Activated naive CD8-positive, alpha-beta T cell treated with anti-CD3 and anti-CD28 coated beads, Interleukin-2, amount 50 U/mL, for 24 hours (primary cell): ENCODE data around the gene LSM14A.

Source experiments
- ATAC-seq: fragments of 150-1000 bp; cut with Tn5 transposase; one replicate; pipeline ENCODE4 v1.10.0; 2021
- DNase-seq: peaks from one replicate; pipeline ENCODE4 v3.0.0; 2021
- H3K27ac Mint-ChIP-seq: one replicate; pipeline ENCODE4 v1.8.0; 2021; ENCODE audit warnings: mild to moderate bottlenecking, mixed read lengths
- H3K27me3 Mint-ChIP-seq: one replicate; pipeline ENCODE4 v1.8.0; 2021; ENCODE audit warnings: mixed read lengths
- H3K36me3 Mint-ChIP-seq: one replicate; pipeline ENCODE4 v1.8.0; 2021; ENCODE audit warnings: low read depth, mixed read lengths
- H3K4me1 Mint-ChIP-seq: one replicate; pipeline ENCODE4 v1.8.0; 2021; ENCODE audit warnings: mixed read lengths
- H3K4me3 Mint-ChIP-seq: one replicate; pipeline ENCODE4 v1.8.0; 2021; ENCODE audit warnings: mild to moderate bottlenecking, moderate library complexity, mixed read lengths
- H3K9me3 Mint-ChIP-seq: one replicate; pipeline ENCODE4 v1.8.0; 2021; ENCODE audit warnings: mixed read lengths

The LSM14A gene

DNA sequence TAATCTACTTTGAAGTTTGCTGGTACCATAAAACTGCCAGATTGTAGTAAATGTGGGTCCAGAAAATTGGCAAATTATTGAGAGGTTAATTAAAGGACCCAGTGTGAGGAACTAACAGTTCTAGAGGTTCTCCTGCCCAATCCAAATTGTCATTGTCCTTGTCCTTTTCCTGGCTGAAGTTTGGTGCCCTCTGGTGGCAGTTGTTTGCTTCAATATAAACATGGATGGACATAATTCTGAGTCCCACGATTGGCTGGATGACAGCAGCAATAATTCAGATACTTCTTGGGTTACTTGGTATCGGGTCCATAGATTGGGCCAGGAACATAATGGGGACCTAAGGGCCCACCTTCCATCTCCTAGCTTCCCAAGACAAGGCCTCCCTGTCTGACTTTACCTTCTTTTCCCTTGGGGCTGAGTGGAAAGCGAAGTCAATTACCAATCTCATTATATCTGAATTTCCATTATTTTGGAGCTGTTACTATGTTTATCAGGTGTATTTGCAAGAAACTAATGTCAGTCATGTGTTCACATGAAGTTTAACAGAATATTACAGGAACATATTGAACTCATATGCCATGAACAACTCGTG lies 48.3 kb downstream of the LSM14A start:
- peaks cover 69% of the 10 kb centered on the region for H3K36me3 Mint-ChIP-seq
- H3K4me3 Mint-ChIP-seq = no peak overlapping the region
- ATAC-seq (no peak), DNase-seq (peak; percentile 78)
- no peak overlapping the region for H3K27ac Mint-ChIP-seq
- peaks cover 52% of the 10 kb centered on the region for H3K4me1 Mint-ChIP-seq
- no peaks in the 10 kb centered on the region for H3K27me3 Mint-ChIP-seq
- H3K9me3 Mint-ChIP-seq = no peaks in the 10 kb centered on the region

DNA sequence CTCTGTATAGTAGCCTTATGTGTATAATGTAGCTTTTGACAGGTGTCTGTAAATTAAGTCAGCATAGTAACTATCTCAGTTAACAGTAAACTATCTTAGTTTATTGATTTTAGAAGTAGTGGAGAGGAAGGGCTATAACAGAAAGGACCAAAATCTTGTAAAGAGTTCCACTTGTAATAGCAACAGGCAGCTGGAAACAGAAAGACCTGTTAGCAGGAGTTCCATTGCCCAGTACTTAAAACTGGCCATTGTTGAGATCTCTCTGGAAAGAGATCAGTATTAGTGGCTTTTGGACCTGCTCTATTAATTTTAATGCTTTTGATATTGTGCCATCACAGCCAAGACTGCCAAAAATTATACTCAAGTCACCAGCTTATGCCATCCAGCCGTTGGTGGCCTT lies 50.1 kb downstream of the LSM14A start:
- H3K36me3 Mint-ChIP-seq = peaks cover 72% of the 10 kb centered on the region

DNA sequence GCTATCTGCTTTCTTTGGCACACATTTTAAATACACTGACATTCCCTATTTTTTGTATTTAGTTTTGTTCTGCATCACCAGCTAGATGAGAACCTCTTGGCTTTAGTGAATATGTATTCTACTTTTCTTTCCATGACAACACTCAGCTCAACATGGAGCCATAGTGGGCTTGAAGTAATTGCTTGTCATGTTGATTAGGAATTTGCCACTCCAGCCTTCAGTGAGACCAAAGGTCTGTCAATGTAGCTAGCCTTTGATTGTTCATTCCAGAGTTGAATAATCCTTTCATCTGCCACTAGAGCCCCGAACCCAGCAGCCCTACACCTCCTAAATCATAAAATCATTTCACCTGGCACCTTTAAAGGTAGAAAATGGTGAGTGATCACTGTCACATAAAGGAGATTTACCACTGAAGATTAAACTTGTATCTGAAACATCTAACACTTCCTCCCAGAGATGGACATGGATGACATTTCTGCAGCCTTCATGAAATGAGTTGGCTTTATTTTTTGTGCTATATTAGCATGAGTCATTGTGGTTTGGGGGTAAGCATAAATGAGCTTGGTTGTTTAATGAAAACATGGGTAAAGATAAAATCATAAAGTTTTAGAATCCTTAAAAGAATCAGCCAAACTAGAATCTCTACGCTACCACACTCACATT lies 52.8 kb downstream of the LSM14A start:
- Mint-ChIP-seq H3K4me1 (peaks cover 44% of the 10 kb centered on the region), H3K27me3 (no peaks in the 10 kb centered on the region), H3K9me3 (no peaks in the 10 kb centered on the region), H3K4me3 (peak overlapping the region; percentile 7), H3K36me3 (peaks cover 71% of the 10 kb centered on the region), H3K27ac (peak overlapping the region; percentile 65)
- ATAC-seq = peak; percentile 60
- DNase-seq = no peak

More for the DNA sequence above, 50.1 kb downstream of the LSM14A start:
- no peak overlapping the region for H3K27ac Mint-ChIP-seq
- peaks cover 58% of the 10 kb centered on the region for H3K4me1 Mint-ChIP-seq
- DNase-seq (no peak), ATAC-seq (no peak)
- H3K27me3 Mint-ChIP-seq = no peaks in the 10 kb centered on the region
- H3K4me3 Mint-ChIP-seq = no peak overlapping the region
- H3K9me3 Mint-ChIP-seq = no peaks in the 10 kb centered on the region

DNA sequence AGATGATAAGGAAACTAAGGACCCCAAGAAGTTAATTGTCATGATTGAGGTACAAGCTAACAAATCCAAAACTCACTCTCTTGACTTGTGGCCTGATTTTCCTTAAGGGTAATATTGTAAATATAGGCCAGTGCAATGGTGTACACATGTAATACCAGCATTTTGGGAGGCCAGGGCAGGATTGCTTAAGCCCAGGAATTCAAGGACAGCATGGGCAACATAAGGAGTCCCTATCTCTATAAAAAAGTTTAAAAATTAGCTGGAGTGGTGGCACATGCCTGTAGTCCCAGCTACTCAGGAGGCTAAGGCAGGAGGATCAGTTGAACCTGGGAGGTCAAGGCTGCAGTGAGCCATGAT lies 53.3 kb downstream of the LSM14A start:
- Mint-ChIP-seq H3K4me3 (no peak overlapping the region), H3K36me3 (peaks cover 67% of the 10 kb centered on the region), H3K9me3 (no peaks in the 10 kb centered on the region), H3K27me3 (no peaks in the 10 kb centered on the region), H3K4me1 (peaks cover 44% of the 10 kb centered on the region), H3K27ac (peak overlapping the region; percentile 65)
- ATAC-seq = peak; percentile 7
- DNase-seq = no peak

DNA sequence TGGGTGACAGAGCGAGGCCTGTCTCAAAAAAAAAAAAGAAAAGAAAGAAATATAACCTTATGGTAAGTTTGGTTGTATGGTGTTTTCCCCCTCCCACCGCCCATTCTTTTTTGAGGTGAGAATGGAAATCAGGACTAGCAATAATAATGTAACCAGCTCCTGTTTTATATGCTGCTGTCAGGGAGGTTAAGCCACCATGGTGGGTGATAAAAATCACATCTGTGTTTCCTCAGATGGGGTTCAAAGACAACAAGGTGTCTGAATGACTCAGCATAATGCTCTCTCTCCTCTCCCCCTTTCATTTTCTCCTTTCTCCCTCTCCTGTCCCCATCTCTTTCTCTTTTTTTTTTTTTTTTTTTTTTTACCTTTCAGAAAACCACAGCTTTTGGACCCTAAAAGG lies 53.7 kb downstream of the LSM14A start:
- DNase-seq (peak; percentile 20), ATAC-seq (peak; percentile 80)
- peaks cover 65% of the 10 kb centered on the region for H3K36me3 Mint-ChIP-seq
- H3K4me3 Mint-ChIP-seq = no peak overlapping the region
- peaks cover 44% of the 10 kb centered on the region for H3K4me1 Mint-ChIP-seq
- peak overlapping the region; percentile 65 for H3K27ac Mint-ChIP-seq
- no peaks in the 10 kb centered on the region for H3K9me3 Mint-ChIP-seq
- H3K27me3 Mint-ChIP-seq = no peaks in the 10 kb centered on the region

DNA sequence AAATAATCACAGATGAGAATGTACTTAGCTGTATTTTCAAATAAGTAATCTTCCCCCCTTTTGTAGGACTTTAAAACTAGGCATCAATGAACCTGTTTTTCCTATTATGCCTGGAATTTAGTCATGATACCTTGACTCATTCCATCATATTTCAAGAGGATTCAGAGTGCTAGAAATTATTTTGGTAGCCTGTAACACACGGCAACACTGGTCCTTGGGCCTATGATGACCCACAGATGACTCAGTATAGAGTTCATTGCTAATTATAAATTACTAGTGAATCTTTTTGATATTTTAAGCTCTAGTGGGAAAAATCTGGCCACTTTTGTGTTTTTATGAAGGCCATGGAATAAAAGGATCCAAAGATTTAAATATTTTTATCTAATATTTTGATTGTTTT lies 56.0 kb downstream of the LSM14A start:
- H3K27ac Mint-ChIP-seq = no peak overlapping the region
- peaks cover 60% of the 10 kb centered on the region for H3K4me1 Mint-ChIP-seq
- H3K36me3 Mint-ChIP-seq = peaks cover 48% of the 10 kb centered on the region
- no peaks in the 10 kb centered on the region for H3K27me3 Mint-ChIP-seq
- ATAC-seq = no peak
- DNase-seq = no peak
- no peak overlapping the region for H3K4me3 Mint-ChIP-seq
- H3K9me3 Mint-ChIP-seq = no peaks in the 10 kb centered on the region

DNA sequence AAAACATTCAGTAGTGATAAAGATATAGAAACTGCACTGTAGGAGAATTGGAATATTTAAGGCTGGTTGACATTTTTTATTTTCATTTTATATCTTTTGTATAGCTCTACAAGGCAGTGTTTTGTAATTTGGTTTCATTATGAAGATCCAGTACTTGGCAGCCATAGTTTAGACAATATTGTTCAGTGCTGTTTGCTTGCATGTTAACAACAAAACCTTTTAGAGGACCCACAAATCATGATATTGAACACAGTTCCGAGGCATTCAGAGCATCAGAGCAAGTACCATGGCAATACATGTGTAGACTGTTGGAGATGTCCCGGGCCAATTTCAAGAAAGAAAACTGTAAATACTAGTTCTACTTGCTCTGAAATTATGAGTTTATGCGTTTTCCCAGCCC lies 56.5 kb downstream of the LSM14A start:
- Mint-ChIP-seq H3K4me3 (no peak overlapping the region), H3K9me3 (no peaks in the 10 kb centered on the region), H3K27ac (no peak overlapping the region), H3K36me3 (peaks cover 45% of the 10 kb centered on the region), H3K4me1 (peaks cover 56% of the 10 kb centered on the region), H3K27me3 (no peaks in the 10 kb centered on the region)
- ATAC-seq (no peak), DNase-seq (no peak)

DNA sequence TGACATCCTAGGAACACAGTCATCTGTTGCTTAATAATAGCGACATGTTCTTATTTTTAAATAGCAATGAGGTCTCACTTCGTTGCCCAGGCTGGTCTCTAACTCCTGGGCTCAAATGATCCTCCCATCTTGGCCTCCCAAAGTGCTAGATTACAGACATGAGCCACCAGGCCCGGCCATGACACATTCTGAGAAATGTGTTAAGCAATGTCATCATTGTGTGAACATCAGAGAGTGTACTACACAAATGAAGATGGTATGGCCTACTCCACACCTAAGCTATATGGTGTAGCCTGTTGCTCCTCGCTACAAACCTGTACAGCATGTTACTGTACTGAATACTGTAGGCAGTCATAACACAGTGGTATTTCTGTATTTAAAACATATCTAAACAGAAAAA lies 57.4 kb downstream of the LSM14A start:
- no peaks in the 10 kb centered on the region for H3K27me3 Mint-ChIP-seq
- no peak overlapping the region for H3K27ac Mint-ChIP-seq
- H3K4me1 Mint-ChIP-seq = peaks cover 47% of the 10 kb centered on the region
- no peak overlapping the region for H3K4me3 Mint-ChIP-seq
- no peaks in the 10 kb centered on the region for H3K9me3 Mint-ChIP-seq
- no peak for DNase-seq
- ATAC-seq = no peak
- peaks cover 36% of the 10 kb centered on the region for H3K36me3 Mint-ChIP-seq

DNA sequence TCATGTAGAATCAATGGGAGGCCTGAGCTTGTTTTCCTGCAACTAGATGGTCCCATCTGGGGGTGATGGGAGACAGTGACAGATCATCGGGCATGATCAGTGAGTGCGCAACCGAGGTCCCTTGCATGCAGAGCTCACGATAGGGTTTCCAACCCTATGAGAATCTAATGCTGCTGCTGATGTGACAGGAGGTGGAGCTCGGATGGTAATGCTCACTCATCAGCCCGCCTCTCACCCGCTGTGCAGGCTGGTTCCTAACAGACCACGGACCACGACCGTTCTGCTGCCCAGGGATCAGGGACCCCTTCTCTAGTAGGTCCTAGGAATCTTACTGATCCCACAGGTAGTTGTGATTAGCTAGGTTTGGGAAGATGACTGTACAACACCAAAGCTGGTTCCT lies 58.5 kb downstream of the LSM14A start:
- no peak for ATAC-seq
- H3K27me3 Mint-ChIP-seq = no peaks in the 10 kb centered on the region
- peaks cover 36% of the 10 kb centered on the region for H3K4me1 Mint-ChIP-seq
- H3K36me3 Mint-ChIP-seq = peaks cover 30% of the 10 kb centered on the region
- no peak overlapping the region for H3K27ac Mint-ChIP-seq
- DNase-seq = no peak
- no peaks in the 10 kb centered on the region for H3K9me3 Mint-ChIP-seq
- H3K4me3 Mint-ChIP-seq = no peak overlapping the region

DNA sequence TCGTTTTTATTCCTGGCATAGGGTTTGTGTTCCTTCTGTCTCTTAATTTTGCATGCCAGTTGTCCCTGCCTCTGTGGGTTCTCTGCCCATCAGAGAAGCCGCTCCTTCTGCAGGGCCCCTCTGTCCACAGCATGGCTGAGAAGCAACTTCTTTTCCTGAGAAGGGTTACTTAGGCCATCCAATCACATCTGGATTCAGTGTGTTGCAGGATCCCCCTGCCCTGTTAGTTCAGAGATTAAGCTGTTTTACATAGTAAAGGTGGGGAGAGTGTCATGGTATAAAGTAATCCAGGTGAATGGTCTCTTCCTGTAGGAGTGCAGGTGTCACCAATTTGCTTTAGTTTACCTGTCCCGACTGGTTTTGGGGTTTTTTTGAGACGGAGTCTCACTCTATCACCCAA lies 59.1 kb downstream of the LSM14A start:
- H3K27ac Mint-ChIP-seq = no peak overlapping the region
- peaks cover 30% of the 10 kb centered on the region for H3K4me1 Mint-ChIP-seq
- H3K27me3 Mint-ChIP-seq = no peaks in the 10 kb centered on the region
- H3K9me3 Mint-ChIP-seq = no peaks in the 10 kb centered on the region
- no peak overlapping the region for H3K4me3 Mint-ChIP-seq
- ATAC-seq = no peak
- DNase-seq = no peak
- H3K36me3 Mint-ChIP-seq = peaks cover 27% of the 10 kb centered on the region

DNA sequence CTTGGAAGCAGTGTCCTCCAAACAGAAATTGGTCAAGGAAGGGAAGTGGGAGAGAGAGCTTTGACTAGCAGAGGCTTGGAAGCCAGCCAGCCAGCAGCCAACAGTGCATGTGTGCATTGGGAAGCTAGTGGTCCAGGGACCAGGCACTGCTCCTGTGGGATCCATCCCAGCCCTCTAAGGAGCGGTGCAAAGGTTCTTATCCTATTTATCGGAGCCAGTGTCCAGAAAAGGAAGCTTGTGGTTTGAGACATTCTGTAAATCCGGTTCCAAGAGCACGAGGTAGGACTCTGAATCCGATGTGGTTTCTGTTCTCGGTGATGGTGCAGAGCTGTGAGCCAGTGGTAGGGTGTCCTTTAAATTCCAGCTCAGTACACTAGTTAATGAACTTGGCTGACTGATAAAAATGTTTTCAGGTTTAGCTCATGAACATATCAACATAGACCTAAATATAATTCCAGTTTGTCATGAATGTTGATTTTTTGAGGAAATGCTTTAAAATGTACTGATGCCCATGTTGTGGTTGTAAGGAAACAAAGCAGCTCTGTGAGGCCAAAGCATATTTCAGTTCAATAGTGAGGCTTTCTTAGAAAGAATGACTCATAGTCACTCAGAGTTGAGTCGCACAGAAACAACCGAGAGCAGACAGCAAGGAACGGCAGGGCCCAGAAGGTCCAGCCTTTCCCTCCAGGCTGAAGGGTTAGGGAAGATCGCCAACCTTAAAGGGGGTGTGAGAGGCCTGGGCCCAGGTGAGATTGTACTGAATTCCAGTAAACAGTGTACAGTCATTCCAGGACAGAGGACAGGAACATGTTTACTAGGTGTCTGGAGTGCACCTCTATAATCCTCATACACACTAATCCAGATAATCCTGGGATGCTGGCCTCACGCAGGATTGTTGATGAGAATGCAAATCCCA lies 60.5 kb downstream of the LSM14A start:
- Mint-ChIP-seq H3K27ac (peak overlapping the region; percentile 87), H3K4me1 (peaks cover 21% of the 10 kb centered on the region), H3K36me3 (peaks cover 17% of the 10 kb centered on the region), H3K4me3 (peak overlapping the region; percentile 54), H3K9me3 (no peaks in the 10 kb centered on the region), H3K27me3 (no peaks in the 10 kb centered on the region)
- ATAC-seq = peak; percentile 92
- no peak for DNase-seq

DNA sequence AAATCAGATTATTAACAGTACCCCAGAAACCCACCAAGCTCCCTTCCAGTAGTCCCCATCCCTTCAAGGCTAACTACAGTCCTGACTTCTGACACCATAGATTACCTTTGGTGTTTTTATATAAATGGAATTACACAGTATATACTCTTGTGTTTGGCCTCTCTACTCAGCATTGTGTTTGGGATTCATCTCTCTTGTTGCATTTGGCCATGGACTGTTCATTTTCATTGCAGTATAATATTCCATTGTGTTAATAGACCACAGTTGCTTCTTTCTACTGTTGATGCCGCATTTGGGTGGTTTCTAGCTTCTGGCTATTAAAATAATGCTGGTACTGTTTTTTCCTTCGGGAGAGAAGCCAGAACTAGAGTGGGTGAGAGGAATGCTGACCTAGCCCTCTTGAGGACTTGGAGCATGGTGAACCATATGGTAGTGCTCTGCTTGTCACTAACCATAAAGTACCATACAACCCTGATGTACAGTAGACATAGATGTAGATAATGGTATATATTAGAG lies 63.2 kb downstream of the LSM14A start:
- H3K27me3 Mint-ChIP-seq = no peaks in the 10 kb centered on the region
- no peak overlapping the region for H3K27ac Mint-ChIP-seq
- no peak overlapping the region for H3K4me3 Mint-ChIP-seq
- H3K9me3 Mint-ChIP-seq = no peaks in the 10 kb centered on the region
- DNase-seq = no peak
- no peak for ATAC-seq
- peaks cover 19% of the 10 kb centered on the region for H3K4me1 Mint-ChIP-seq
- H3K36me3 Mint-ChIP-seq = peaks cover 8% of the 10 kb centered on the region

DNA sequence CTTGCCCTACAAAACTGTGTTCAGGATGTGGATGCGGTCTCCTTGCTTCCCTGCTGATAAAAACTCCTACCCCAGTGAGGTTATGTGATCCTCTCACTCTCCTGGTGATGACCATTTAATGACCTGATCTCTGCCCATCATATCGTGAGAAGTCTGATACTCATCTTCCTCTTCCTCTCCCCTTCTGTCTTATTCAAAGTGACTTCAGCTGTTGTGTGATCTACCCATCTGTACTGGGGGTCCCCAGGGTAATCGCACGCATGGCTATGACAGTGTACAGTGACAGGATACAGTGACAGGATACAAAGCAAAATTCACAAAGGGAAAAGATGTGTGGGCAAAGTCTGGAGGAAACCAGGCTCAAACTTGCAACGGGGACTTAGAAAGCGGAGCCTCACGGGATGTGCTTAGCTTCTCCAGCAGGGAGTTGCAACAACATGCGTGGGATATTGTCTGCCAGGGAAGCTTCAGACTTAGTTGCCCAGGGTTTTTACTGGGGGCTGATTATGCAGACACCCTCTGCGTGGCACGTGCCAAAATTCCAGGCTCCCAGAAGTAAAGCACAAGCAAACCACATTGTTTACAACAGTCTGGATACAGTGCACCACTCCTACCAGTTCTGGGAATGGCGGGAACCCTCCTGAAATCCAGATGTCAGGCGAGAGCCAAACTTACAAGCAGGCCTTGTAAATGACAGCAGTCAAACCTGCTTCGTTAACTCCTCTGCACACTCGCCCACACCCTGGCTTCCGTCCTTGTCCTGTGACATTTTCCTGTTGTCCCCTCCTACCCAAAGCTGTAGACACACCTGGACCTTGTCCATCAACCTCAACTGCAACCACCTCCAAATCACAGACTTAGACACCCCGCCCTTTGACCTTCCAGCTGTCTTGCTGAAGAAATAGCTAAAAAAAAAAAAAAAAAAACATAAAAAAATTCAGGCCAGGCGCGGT lies 64.0 kb downstream of the LSM14A start:
- Mint-ChIP-seq H3K4me3 (no peak overlapping the region), H3K36me3 (peaks cover 8% of the 10 kb centered on the region), H3K27me3 (no peaks in the 10 kb centered on the region), H3K9me3 (no peaks in the 10 kb centered on the region), H3K27ac (no peak overlapping the region), H3K4me1 (peaks cover 17% of the 10 kb centered on the region)
- DNase-seq (no peak), ATAC-seq (no peak)

DNA sequence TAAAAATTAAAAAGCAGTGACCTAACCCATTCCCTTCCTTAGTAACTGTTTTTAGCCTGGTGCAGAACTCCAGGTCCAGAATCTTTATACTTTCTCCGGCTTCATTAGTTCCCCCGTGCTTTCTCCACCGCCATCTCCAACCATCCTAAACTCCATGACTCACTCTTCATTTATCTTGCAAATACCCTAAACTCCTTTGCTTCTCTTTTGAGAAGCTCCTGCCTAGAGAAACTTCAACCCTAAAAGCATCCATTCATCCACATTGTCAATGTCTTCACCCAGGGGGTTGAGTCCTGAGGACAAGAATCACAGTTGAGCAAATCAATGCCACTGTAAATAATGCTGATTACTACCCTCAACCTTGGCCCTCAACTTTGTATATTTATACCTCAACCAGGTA lies 65.0 kb downstream of the LSM14A start:
- no peaks in the 10 kb centered on the region for H3K9me3 Mint-ChIP-seq
- ATAC-seq (no peak), DNase-seq (no peak)
- H3K36me3 Mint-ChIP-seq = peaks cover 6% of the 10 kb centered on the region
- H3K27me3 Mint-ChIP-seq = no peaks in the 10 kb centered on the region
- H3K27ac Mint-ChIP-seq = no peak overlapping the region
- no peak overlapping the region for H3K4me3 Mint-ChIP-seq
- peaks cover 10% of the 10 kb centered on the region for H3K4me1 Mint-ChIP-seq
